AG04450 (cell line): ENCODE measurements around the gene FCER1G. TPM values are rescaled to one million over a fixed set of nuclear protein-coding genes. Genes with fewer than 3 reads are reported as not detected.

Experiments
- CTCF ChIA-PET: fragments of 300-600, 350-600 bp; formaldehyde crosslinking; extraction: SDS; loops from one replicate; lab custom pipeline; 2022; ENCODE audit warnings: antibody characterized with exemption, inconsistent platforms; lab: Charles Lee
- POLR2A ChIA-PET: fragments of 350-600 bp; formaldehyde crosslinking; extraction: SDS; loops from one replicate; lab custom pipeline; 2021; ENCODE audit warnings: antibody characterized with exemption, inconsistent platforms; lab: Yijun Ruan, JAX
- DNase-seq: peaks from one replicate; pipeline ENCODE4 v3.0.0-alpha.2; 2011; ENCODE audit warnings: low read depth, low spot score
- H3K27ac ChIP-seq: one replicate; pipeline ENCODE4 v1.5.1; 2012; ENCODE audit warnings: low read depth, low read length, control low read depth
- H3K27me3 ChIP-seq: one replicate; pipeline ENCODE4 v1.6.0; 2012; ENCODE audit warnings: low read length; ENCODE audit not compliant: control insufficient read depth, insufficient read depth
- H3K4me3 ChIP-seq: 2 replicates; pipeline ENCODE4 v1.5.1; 2011; ENCODE audit warnings: mild to moderate bottlenecking, low read depth, low read length, control low read depth
- H3K9me3 ChIP-seq: 2 replicates; pipeline ENCODE4 v1.5.1; 2012; ENCODE audit warnings: low read length; ENCODE audit not compliant: control insufficient read depth, insufficient read depth
- CTCF ChIP-seq: IDR thresholded peaks from 2 replicates; pipeline ENCODE4 v1.5.1; 2011; ENCODE audit warnings: low read depth, low read length, control low read depth, inconsistent platforms
- polyA plus RNA-seq: library from polyadenylated mRNA; depleted of rRNA; stranded (reverse); fragments of >200 nt; gene quantifications from 2 replicates; pipeline ENCODE4 v1.2.3, GENCODE V29; 2011

Gene FCER1G
- polyA plus RNA-seq, 1 experiment, result 0.66 TPM

DNA sequence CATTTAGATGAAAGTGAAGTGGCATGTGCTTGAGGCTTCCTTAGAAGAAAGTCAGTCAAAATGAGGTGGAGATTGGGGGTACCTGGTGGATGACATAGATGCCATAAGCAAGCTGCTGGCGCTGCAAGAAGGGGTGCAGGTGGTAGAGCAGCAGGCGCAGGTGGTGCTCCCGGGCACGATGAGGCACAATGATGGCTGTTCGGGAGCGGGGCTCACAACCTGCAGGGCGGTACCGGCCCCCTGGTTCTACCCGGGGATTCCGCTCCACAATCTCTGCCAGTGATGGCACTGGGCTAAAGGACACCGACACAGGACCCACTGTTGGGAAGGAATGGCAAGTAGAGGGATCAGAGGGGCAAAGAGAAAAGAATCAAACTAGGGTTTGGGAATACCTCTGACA, 40.2 kb upstream of the FCER1G start:
- ChIA-PET CTCF (no interaction called here), POLR2A (no interaction called here)
- DNase-seq, result no peak
- Histone ChIP-seq H3K4me3 (no peak overlapping the region), H3K27ac (no peak overlapping the region), H3K27me3 (no peaks in the 10 kb centered on the region), H3K9me3 (no peaks in the 10 kb centered on the region)
- TF ChIP-seq CTCF, result no peak

- Histone ChIP-seq H3K9me3 (no peaks in the 10 kb centered on the region), H3K4me3 (no peak overlapping the region; the same call in 1 of the 2 replicates), H3K27ac (no peak overlapping the region), H3K27me3 (no peaks in the 10 kb centered on the region)
- POLR2A ChIA-PET, result interaction anchor here (1.0 kb wide), 1 partner anchor 10 kb away, joined by 3 read pairs; the partner anchor contains the start of gene PPOX
- DNase-seq, result no peak
- TF ChIP-seq CTCF, result no peak
- CTCF ChIA-PET, result interaction anchor here (1.4 to 1.9 kb wide), 2 partner anchors 10 to 16 kb away, joined by 6 to 15 read pairs; partner anchors contain the start of gene PPOX
Measured at GRCh38 chr1:161175771-161176453, 39.2 kb upstream of the FCER1G start.

DNA sequence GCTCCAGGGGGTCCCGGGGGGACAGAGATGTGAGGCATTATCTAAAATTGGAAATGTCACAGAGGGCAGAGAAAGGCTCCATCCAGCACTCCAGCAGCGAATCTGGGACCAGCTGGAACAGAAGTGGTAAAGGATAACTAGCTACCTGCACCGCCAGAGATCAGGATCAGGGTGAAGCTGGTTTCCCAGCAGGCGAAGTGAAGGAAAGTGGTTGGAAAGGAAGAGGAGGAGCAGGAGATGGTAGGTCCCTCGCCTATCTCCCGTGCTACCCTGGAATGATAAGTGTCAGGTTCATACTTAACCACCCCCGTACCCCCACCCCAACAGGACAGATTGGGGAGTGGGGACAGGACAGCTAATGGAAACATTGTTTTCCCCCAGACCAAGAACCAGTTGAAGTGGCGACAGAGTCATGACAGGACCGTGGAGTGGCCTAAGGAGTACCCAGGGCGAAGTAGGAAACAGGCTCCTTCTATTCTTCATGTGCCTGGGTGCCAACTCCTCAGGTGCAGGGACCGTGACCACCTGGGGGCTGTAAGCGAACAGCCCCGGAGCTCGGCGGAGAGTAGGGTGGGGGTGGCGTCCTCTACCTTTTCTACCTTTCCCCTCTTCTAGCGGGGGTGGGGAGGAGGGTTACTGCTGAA, 38.5 kb upstream of the FCER1G start:
- H3K27ac ChIP-seq, result peak overlapping the region; percentile 47
- DNase-seq, result no peak
- H3K9me3 ChIP-seq, result no peaks in the 10 kb centered on the region
- ChIA-PET CTCF (interaction anchor here (0.6 to 1.9 kb wide), 4 partner anchors 11 to 145 kb away, joined by 6 to 15 read pairs (median 7); partner anchors contain the start of gene PPOX), POLR2A (interaction anchor here (0.7 to 1.0 kb wide), 2 partner anchors 11 to 26 kb away, joined by 3 read pairs; partner anchors contain the start of genes NDUFS2 and PPOX)
- no peak for TF ChIP-seq CTCF
- no peaks in the 10 kb centered on the region for H3K27me3 ChIP-seq
- H3K4me3 ChIP-seq, result peak overlapping the region; percentile 98

GRCh38 chr1:161177112-161177935, 37.8 kb upstream of the FCER1G start, which contains the start of gene B4GALT3:
B4GALT3 (minus strand) TSS chr1:161177507; CDS start chr1:161176060, 1,447 bp downstream.
- ChIA-PET CTCF (interaction anchor here (0.7 to 1.9 kb wide), 2 partner anchors 15 to 145 kb away, joined by 6 to 15 read pairs; no protein-coding TSS in a partner anchor), POLR2A (interaction anchor here (0.7 kb wide), 1 partner anchor 25 kb away, joined by 3 read pairs; the partner anchor contains the start of gene NDUFS2)
- no peaks in the 10 kb centered on the region for H3K9me3 ChIP-seq
- peak within 1 kb of the TSS; percentile 98 for H3K4me3 ChIP-seq
- DNase-seq, result no peak
- no peaks in the 10 kb centered on the region for H3K27me3 ChIP-seq
- peak within 1 kb of the TSS; percentile 47 for H3K27ac ChIP-seq
- TF ChIP-seq CTCF, result no peak
